Mesothelial cell of epicardium (in vitro differentiated cells): Measurements from ENCODE around the gene BMP8A. TPM values are rescaled to one million over a fixed set of nuclear protein-coding genes. Genes with fewer than 3 reads are reported as not detected.
A peak's percentile ranks its signal among the peaks of the same experiment; 100 is the strongest.

Source experiments
- DNase-seq, 2 experiments: peaks; one replicate each; pipeline ENCODE4 v3.0.0; 2021; ENCODE audit warnings: low spot score in 2 of 2; ENCODE audit not compliant: unreplicated experiment in 2 of 2
- H3K27ac Mint-ChIP-seq: 2 replicates; pipeline ENCODE4 v1.8.0; 2021; ENCODE audit warnings: mixed read lengths
- H3K27me3 Mint-ChIP-seq: 2 replicates; pipeline ENCODE4 v1.8.0; 2021; ENCODE audit warnings: low read depth, mixed read lengths
- H3K36me3 Mint-ChIP-seq: 2 replicates; pipeline ENCODE4 v1.8.0; 2021; ENCODE audit warnings: mixed read lengths
- H3K4me1 Mint-ChIP-seq: 2 replicates; pipeline ENCODE4 v1.8.0; 2021; ENCODE audit warnings: mixed read lengths
- H3K4me3 Mint-ChIP-seq: 2 replicates; pipeline ENCODE4 v1.8.0; 2021; ENCODE audit warnings: mild to moderate bottlenecking, moderate library complexity, mixed read lengths
- H3K9me3 Mint-ChIP-seq: 2 replicates; pipeline ENCODE4 v1.8.0; 2021; ENCODE audit warnings: mixed read lengths
- total RNA-seq: library from RNA; stranded (reverse); gene quantifications from 3 replicates; pipeline ENCODE4 v1.2.1, GENCODE V29; 2021
- TF ChIP-seq, protein P1 (sequence below): fragments of 200-600 bp; sonication (generic); IDR thresholded peaks from one replicate; pipeline ENCODE4 v1.5.0; 2021; ENCODE audit warnings: antibody characterized with exemption; ENCODE audit not compliant: unreplicated experiment

BMP8A gene
- total RNA-seq, 1 donor from 2014 or later, result not detected

GRCh38 chr1:39539252-39539790 lies 47.9 kb downstream of the BMP8A start:
- no peak for DNase-seq
- H3K27ac Mint-ChIP-seq, result no peak overlapping the region
- TF ChIP-seq, protein P1, sequence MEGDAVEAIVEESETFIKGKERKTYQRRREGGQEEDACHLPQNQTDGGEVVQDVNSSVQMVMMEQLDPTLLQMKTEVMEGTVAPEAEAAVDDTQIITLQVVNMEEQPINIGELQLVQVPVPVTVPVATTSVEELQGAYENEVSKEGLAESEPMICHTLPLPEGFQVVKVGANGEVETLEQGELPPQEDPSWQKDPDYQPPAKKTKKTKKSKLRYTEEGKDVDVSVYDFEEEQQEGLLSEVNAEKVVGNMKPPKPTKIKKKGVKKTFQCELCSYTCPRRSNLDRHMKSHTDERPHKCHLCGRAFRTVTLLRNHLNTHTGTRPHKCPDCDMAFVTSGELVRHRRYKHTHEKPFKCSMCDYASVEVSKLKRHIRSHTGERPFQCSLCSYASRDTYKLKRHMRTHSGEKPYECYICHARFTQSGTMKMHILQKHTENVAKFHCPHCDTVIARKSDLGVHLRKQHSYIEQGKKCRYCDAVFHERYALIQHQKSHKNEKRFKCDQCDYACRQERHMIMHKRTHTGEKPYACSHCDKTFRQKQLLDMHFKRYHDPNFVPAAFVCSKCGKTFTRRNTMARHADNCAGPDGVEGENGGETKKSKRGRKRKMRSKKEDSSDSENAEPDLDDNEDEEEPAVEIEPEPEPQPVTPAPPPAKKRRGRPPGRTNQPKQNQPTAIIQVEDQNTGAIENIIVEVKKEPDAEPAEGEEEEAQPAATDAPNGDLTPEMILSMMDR, result peak; percentile 77

DNA sequence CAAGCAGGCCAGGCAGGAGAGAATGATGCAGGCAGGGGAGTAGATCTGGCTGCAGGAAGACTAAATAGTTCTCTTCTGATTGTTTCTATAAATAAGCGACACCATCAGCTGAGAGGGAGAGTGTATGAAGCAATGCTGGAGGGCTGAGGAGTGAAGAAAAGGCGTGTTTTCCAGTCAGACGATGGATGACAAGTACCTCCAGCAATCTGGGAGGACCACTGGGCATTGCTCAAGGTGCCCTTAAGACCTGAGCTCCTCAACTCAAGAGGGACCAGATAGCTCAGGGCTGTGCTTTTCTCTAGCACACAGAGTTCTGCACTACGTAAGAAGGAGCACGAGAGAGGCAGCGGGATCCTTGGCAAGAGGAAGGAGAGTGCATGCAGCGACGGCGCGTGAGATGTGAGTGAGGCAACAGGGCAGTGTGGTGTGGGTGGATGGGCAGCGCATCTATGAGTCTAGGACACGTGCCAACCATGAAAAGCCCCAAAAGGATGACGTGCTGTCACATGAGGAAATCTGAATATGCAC lies 49.1 kb downstream of the BMP8A start:
- H3K9me3 Mint-ChIP-seq, result no peaks in the 10 kb centered on the region
- no peaks in the 10 kb centered on the region for H3K4me1 Mint-ChIP-seq
- H3K27me3 Mint-ChIP-seq, result no peaks in the 10 kb centered on the region
- H3K36me3 Mint-ChIP-seq, result peaks cover 41% of the 10 kb centered on the region
- DNase-seq, result no peak
- no peak overlapping the region for H3K27ac Mint-ChIP-seq
- TF ChIP-seq, protein P1, result no peak
- H3K4me3 Mint-ChIP-seq, result no peak overlapping the region

More at GRCh38 chr1:39539252-39539790, 47.9 kb downstream of the BMP8A start:
- Mint-ChIP-seq H3K36me3 (peaks cover 37% of the 10 kb centered on the region), H3K4me1 (no peaks in the 10 kb centered on the region), H3K27me3 (no peaks in the 10 kb centered on the region), H3K4me3 (no peak overlapping the region), H3K9me3 (no peaks in the 10 kb centered on the region)

DNA sequence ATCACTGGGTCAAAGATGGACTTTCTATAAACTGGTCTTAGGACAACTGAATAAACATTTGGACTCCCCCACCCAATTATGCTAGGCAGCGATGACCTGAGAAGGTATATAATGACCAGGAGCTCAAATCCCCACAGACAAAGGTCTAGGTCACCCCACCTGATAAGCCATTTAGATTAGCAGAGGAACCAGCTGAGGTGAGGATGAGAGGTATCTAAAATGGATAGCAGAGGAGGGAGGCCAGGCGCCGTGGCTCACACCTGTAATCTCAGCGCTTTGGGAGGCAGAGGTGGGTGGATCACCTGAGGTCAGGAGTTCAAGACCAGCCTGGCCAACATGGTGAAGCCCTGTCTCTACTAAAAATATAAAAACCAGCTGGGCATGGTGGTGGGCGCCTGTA lies 51.5 kb downstream of the BMP8A start:
- Mint-ChIP-seq H3K4me3 (no peak overlapping the region), H3K27ac (no peak overlapping the region), H3K36me3 (peaks cover 46% of the 10 kb centered on the region), H3K27me3 (no peaks in the 10 kb centered on the region), H3K4me1 (no peaks in the 10 kb centered on the region), H3K9me3 (no peaks in the 10 kb centered on the region)
- no peak for DNase-seq
- TF ChIP-seq, protein P1, result no peak

DNA sequence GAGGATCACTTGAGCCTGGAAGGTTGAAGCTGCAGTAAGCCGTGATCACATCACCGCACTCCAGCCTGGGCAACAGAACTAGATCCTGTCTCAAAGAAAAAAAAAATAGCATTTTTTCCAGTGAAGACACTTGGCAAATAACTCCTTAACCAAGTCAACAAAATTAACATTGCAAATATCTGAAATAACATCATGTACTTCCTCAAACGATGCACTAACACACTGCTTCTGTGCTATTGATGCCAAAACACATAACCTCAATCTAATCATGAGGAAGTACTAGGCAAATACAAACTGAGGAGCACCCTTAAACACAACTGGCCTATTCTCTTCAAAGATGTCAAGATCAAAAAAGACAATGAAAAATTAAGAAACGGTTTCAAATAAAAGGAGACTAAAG lies 52.9 kb downstream of the BMP8A start:
- no peak for DNase-seq
- Mint-ChIP-seq H3K4me3 (no peak overlapping the region), H3K9me3 (no peaks in the 10 kb centered on the region), H3K4me1 (no peaks in the 10 kb centered on the region), H3K36me3 (peaks cover 41% of the 10 kb centered on the region), H3K27ac (no peak overlapping the region), H3K27me3 (no peaks in the 10 kb centered on the region)
- TF ChIP-seq, protein P1, result no peak

DNA sequence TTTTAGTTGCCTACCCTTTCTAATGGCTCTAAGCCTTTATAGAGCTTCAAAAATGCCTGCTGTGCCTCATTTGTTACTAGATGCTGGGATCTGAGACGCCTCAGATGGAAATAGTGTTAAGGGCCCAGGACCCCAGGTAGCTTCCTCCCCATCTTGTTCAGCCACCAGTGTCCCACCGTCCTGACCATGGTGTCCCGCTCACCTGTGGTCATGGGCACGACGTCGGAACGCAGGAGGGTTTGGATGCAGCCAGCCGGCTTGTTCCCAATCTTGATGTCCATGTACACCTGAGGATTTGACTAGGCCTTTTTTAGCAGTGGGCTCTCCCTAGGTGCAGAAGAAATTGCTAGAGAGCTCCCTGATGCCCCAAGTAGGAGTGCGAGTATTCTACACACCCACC lies 54.1 kb downstream of the BMP8A start:
- Mint-ChIP-seq H3K27me3 (no peaks in the 10 kb centered on the region), H3K4me1 (no peaks in the 10 kb centered on the region), H3K4me3 (no peak overlapping the region), H3K36me3 (peaks cover 36% of the 10 kb centered on the region), H3K27ac (no peak overlapping the region), H3K9me3 (no peaks in the 10 kb centered on the region)
- TF ChIP-seq, protein P1, result no peak
- DNase-seq, result no peak
